GM19468 (cell line): ENCODE data around the gene HEG1.
"Not testable (repeated sequence)": the region's sequence is repeated elsewhere in the genome, so short reads cannot be mapped to it uniquely, and the experiment has no call there.

Source experiments
- ATAC-seq: cut with Tn5 transposase; IDR thresholded peaks from one replicate; pipeline ENCODE4 v1.9.1; 2021; ENCODE audit warnings: mild to moderate bottlenecking, moderate library complexity, moderate number of reproducible peaks; ENCODE audit not compliant: unreplicated experiment; ENCODE audit errors: extremely low read depth

HEG1 gene

GRCh38 chr3:125055913-125056745 is at the start of gene HEG1:
Gene HEG1, minus strand, starts transcription at chr3:125055997. Its CDS starts 107 bp downstream, at chr3:125055890.
- no peak for ATAC-seq

GRCh38 chr3:125105116-125105515 is 49.3 kb upstream of the HEG1 start:
- no peak for ATAC-seq

GRCh38 chr3:125104639-125105038 is 48.8 kb upstream of the HEG1 start:
- no peak for ATAC-seq

GRCh38 chr3:125103406-125103805 is 47.6 kb upstream of the HEG1 start:
- no peak for ATAC-seq

- ATAC-seq, result no peak
These were observed 46.7 kb upstream of the HEG1 start for GRCh38 chr3:125102470-125102869.

GRCh38 chr3:125098611-125099291 is 43.0 kb upstream of the HEG1 start:
- ATAC-seq, result no peak

- ATAC-seq, result no peak
These were observed 34.9 kb upstream of the HEG1 start for GRCh38 chr3:125090649-125091048.

GRCh38 chr3:125087768-125088391 is 32.1 kb upstream of the HEG1 start:
- ATAC-seq, result no peak

GRCh38 chr3:125085166-125085565 is 29.4 kb upstream of the HEG1 start:
- no peak for ATAC-seq

- ATAC-seq, result no peak
These were observed 28.0 kb upstream of the HEG1 start for GRCh38 chr3:125083776-125084175.

GRCh38 chr3:125082339-125082738 is 26.5 kb upstream of the HEG1 start:
- ATAC-seq, result not testable (repeated sequence)

GRCh38 chr3:125080077-125080476 is 24.3 kb upstream of the HEG1 start:
- no peak for ATAC-seq

GRCh38 chr3:125079675-125080045 is 23.9 kb upstream of the HEG1 start:
- no peak for ATAC-seq

GRCh38 chr3:125078951-125079674 is 23.3 kb upstream of the HEG1 start:
- no peak for ATAC-seq

GRCh38 chr3:125077864-125078263 is 22.1 kb upstream of the HEG1 start:
- ATAC-seq, result no peak

- ATAC-seq, result no peak
These were observed 20.7 kb upstream of the HEG1 start for GRCh38 chr3:125076464-125076863.

GRCh38 chr3:125075738-125076137 is 19.9 kb upstream of the HEG1 start:
- no peak for ATAC-seq

GRCh38 chr3:125073390-125073905 is 17.7 kb upstream of the HEG1 start:
- no peak for ATAC-seq

- ATAC-seq, result no peak
These were observed 17.1 kb upstream of the HEG1 start for GRCh38 chr3:125072749-125073389.

GRCh38 chr3:125072301-125072700 is 16.5 kb upstream of the HEG1 start:
- ATAC-seq, result no peak
